Activated T-helper 1 cell treated with anti-CD3 and anti-CD28 coated beads, Interleukin-12 subunit alpha, Interleukin-12 subunit beta, Interleukin-2, Interleukin-4 antibody, amounts not matched to agents 30 ng/mL and 10 ng/mL and 1 ng/mL, durations not matched to agents 14 hours and 24 hours and 36 hours (primary cell): ENCODE measurements around the gene SPINT1. TPM values are rescaled to one million over a fixed set of nuclear protein-coding genes. Genes with fewer than 3 reads are reported as not detected.

Experiments
- DNase-seq: peaks from one replicate; pipeline ENCODE4 v3.0.0; 2021; ENCODE audit warnings: low spot score
- H3K27ac Mint-ChIP-seq: one replicate; pipeline ENCODE4 v1.8.0; 2021; ENCODE audit warnings: mild to moderate bottlenecking, mixed read lengths
- H3K27me3 Mint-ChIP-seq: one replicate; pipeline ENCODE4 v1.8.0; 2022; ENCODE audit warnings: mild to moderate bottlenecking, moderate library complexity, mixed read lengths; ENCODE audit not compliant: insufficient read depth
- H3K36me3 Mint-ChIP-seq: one replicate; pipeline ENCODE4 v1.8.0; 2021; ENCODE audit warnings: low read depth, mixed read lengths
- H3K4me1 Mint-ChIP-seq: one replicate; pipeline ENCODE4 v1.8.0; 2021; ENCODE audit warnings: low read depth, mixed read lengths
- H3K4me3 Mint-ChIP-seq: one replicate; pipeline ENCODE4 v1.8.0; 2021; ENCODE audit warnings: mild to moderate bottlenecking, moderate library complexity, mixed read lengths
- H3K9me3 Mint-ChIP-seq: one replicate; pipeline ENCODE4 v1.8.0; 2021; ENCODE audit warnings: mixed read lengths
- intact Hi-C: fragments of 100-400 bp; cut with micrococcal nuclease; formaldehyde crosslinking; loops from one replicate; pipeline ENCODE4 v1.15.1; 2024
- total RNA-seq: library from RNA; stranded (reverse); gene quantifications from 2 replicates; pipeline ENCODE4 v1.2.3, GENCODE V29; 2022

Gene SPINT1
- total RNA-seq, 1 donor from 2014 or later = 11.0 TPM

DNA sequence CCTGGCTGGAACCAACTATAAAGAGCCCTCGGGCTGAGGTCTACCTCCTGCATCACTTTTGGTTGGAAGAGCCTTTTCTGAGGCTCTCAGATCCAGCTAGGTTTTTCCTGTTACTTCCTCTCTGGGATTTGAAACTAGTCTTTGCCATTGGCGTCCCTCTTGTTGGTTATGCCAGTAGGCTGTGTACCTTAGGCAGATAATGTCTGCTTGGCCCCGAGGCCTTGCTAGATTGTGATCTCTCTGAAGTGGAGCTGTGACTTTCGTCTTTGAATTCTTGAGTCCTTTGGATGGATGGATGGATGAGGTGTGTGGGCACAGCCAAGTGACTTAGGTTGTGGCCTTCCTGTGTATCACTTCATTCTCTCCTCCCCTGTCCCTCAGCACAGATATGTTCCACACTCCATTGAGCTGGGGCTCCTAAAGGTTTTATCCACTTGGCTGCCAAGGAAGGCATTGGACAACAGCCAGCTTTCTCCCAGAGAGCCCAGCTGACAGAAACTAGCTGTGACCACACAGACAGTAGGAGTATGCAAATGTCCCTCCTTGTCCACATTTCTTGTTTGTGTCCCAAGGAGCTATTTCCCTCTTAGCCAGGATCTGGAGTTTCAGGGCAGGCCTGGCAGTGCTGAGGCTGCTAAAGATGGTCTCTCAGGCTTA is 28.7 kb upstream of the SPINT1 start:
- intact Hi-C loops = no loop called here
- no peak overlapping the region for H3K27ac Mint-ChIP-seq

GRCh38 chr15:40819048-40819447 is 24.8 kb upstream of the SPINT1 start:
- no peak overlapping the region for H3K27ac Mint-ChIP-seq
- no peaks in the 10 kb centered on the region for H3K9me3 Mint-ChIP-seq
- H3K27me3 Mint-ChIP-seq = no peaks in the 10 kb centered on the region
- peaks cover 3% of the 10 kb centered on the region for H3K4me1 Mint-ChIP-seq
- H3K4me3 Mint-ChIP-seq = no peak overlapping the region
- DNase-seq = no peak
- peaks cover 11% of the 10 kb centered on the region for H3K36me3 Mint-ChIP-seq
- intact Hi-C loops = no loop called here

More for the DNA sequence above, 28.7 kb upstream of the SPINT1 start:
- no peaks in the 10 kb centered on the region for H3K4me1 Mint-ChIP-seq
- H3K27me3 Mint-ChIP-seq = no peaks in the 10 kb centered on the region
- no peak overlapping the region for H3K4me3 Mint-ChIP-seq
- H3K36me3 Mint-ChIP-seq = peaks cover 26% of the 10 kb centered on the region
- no peaks in the 10 kb centered on the region for H3K9me3 Mint-ChIP-seq
- DNase-seq = no peak

DNA sequence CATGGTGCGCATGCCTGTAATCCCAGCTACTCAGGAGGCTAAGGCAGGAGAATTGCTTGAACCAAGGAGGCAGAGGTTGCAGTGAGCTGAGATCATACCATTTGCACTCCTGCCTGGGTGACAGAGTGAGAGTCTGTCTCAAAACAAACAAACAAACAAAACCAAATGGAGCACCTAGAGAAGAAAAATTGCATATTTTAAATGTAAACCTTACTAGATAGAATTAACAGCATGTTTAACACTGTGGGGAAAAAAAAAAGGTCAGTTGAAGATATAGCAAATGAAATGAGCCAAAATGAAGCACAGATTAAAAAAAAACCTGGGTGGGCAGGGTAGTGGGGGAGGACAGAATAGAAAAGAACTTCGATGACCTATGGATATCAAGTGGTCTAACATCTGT is 22.7 kb upstream of the SPINT1 start:
- H3K36me3 Mint-ChIP-seq = no peaks in the 10 kb centered on the region
- H3K4me1 Mint-ChIP-seq = peaks cover 4% of the 10 kb centered on the region
- H3K9me3 Mint-ChIP-seq = no peaks in the 10 kb centered on the region
- H3K27me3 Mint-ChIP-seq = no peaks in the 10 kb centered on the region
- no peak for DNase-seq
- intact Hi-C loops = no loop called here
- no peak overlapping the region for H3K4me3 Mint-ChIP-seq
- H3K27ac Mint-ChIP-seq = no peak overlapping the region

GRCh38 chr15:40823572-40824343 is 20.1 kb upstream of the SPINT1 start:
- Mint-ChIP-seq H3K27ac (no peak overlapping the region), H3K9me3 (no peaks in the 10 kb centered on the region), H3K27me3 (peaks cover 5% of the 10 kb centered on the region), H3K4me3 (no peak overlapping the region), H3K36me3 (no peaks in the 10 kb centered on the region), H3K4me1 (peaks cover 4% of the 10 kb centered on the region)
- intact Hi-C loops = no loop called here
- DNase-seq = no peak

GRCh38 chr15:40825661-40826422 is 18.0 kb upstream of the SPINT1 start:
- no peak for DNase-seq
- no peak overlapping the region for H3K4me3 Mint-ChIP-seq
- intact Hi-C loops = no loop called here
- peaks cover 4% of the 10 kb centered on the region for H3K4me1 Mint-ChIP-seq
- H3K9me3 Mint-ChIP-seq = no peaks in the 10 kb centered on the region
- H3K36me3 Mint-ChIP-seq = no peaks in the 10 kb centered on the region
- no peak overlapping the region for H3K27ac Mint-ChIP-seq
- H3K27me3 Mint-ChIP-seq = peaks cover 5% of the 10 kb centered on the region

DNA sequence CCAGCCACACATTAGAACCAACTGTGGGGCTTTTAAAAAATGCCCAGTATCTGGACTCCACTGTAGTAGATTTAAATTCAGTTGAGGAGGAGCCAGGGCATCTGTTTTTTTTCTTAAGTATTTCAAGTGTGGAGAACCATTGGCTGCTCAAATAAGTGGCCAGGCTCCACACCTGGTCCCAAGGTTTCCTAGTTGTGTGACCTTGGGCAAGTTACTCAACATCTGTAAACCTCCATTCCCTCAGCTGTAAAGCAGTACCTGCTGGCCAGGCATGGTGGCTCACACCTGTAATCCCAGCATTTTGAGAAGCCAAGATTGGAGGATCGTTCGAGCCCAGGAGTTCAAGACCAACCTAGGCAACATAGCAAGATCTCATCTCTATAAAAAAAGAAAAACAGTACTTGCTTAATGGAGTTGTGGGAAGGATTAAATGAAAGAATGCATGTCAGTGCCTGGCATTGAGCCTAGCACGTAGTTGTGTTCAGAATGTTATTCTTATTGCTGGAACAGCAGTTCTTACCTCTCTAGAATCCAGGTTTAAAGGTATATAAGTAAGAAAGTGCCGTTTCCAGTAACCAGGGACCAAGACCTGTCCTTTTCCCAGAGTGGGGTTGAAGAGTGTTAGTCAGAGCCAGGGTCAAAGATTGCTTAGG is 17.3 kb upstream of the SPINT1 start:
- DNase-seq = no peak
- no peaks in the 10 kb centered on the region for H3K36me3 Mint-ChIP-seq
- peaks cover 5% of the 10 kb centered on the region for H3K27me3 Mint-ChIP-seq
- intact Hi-C loops = no loop called here
- H3K27ac Mint-ChIP-seq = no peak overlapping the region
- peaks cover 4% of the 10 kb centered on the region for H3K4me1 Mint-ChIP-seq
- H3K9me3 Mint-ChIP-seq = no peaks in the 10 kb centered on the region
- no peak overlapping the region for H3K4me3 Mint-ChIP-seq

DNA sequence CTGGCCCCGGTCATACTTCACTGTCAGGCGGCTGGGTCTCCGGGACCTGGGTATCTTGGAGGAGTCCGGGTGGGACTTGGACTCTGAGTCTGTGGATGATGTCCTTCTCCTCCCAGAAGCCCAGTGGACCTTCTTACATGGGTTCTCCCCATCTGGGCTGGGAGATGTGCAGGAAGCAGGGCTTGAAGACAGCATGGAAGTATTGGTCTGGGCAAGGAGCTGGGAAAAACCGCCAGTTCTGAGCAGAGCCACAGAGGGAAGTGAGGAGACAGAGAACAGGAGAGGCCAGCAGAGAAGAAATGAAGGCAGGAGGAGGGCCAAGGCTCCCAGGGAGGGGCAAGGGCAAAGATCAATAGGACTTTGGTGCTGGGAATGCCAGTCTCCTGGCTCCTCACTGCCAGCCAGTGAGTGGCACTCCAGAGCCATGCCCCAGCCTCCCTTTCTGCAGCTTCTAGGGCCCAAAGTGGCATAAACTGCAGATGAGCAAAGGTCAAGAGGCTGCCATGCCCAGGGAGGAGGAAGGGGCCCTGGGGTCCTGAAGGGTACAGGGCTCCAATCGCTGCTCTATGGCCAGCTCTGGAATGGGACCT is 15.3 kb upstream of the SPINT1 start, which contains the start of gene PPP1R14D:
Gene PPP1R14D (minus strand): TSS at position 262 of the 590 bp plus-strand sequence. CDS start 67 bp downstream, at position 195.
- H3K27me3 Mint-ChIP-seq = peaks cover 5% of the 10 kb centered on the region
- DNase-seq = no peak
- no peaks in the 10 kb centered on the region for H3K36me3 Mint-ChIP-seq
- no peak within 1 kb of the TSS for H3K27ac Mint-ChIP-seq
- no peak within 1 kb of the TSS for H3K4me3 Mint-ChIP-seq
- no peaks in the 10 kb centered on the region for H3K9me3 Mint-ChIP-seq
- peaks cover 4% of the 10 kb centered on the region for H3K4me1 Mint-ChIP-seq
- intact Hi-C loops = no loop called here

- H3K36me3 Mint-ChIP-seq = no peaks in the 10 kb centered on the region
- H3K4me1 Mint-ChIP-seq = peaks cover under 1% of the 10 kb centered on the region
- peaks cover 5% of the 10 kb centered on the region for H3K27me3 Mint-ChIP-seq
- no peak for DNase-seq
- H3K4me3 Mint-ChIP-seq = no peak overlapping the region
- H3K9me3 Mint-ChIP-seq = no peaks in the 10 kb centered on the region
- no peak overlapping the region for H3K27ac Mint-ChIP-seq
- intact Hi-C loops = no loop called here
Measured at GRCh38 chr15:40829115-40829514, 14.7 kb upstream of the SPINT1 start.

DNA sequence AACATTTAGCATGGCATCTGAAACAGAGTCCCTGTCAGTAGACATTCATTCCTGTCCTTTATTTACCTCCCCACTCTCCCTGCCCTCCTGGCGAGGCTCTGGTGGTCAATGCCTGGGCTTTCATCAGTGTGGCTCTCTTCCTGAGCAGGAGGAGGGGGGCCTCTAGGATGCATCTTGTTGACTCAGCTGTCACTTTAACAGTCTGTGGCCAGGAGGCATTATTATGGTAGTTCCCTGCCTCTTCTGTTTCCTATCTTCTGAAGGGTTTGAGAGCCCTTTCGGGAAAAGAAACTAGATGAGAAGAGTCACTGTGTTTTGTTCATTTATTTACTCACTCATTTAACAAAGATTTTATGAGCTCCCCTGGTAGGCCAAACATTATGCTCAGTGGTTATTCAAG is 13.0 kb upstream of the SPINT1 start:
- Mint-ChIP-seq H3K4me3 (no peak overlapping the region), H3K27me3 (peaks cover 5% of the 10 kb centered on the region), H3K27ac (no peak overlapping the region), H3K4me1 (no peaks in the 10 kb centered on the region), H3K9me3 (no peaks in the 10 kb centered on the region), H3K36me3 (no peaks in the 10 kb centered on the region)
- intact Hi-C loops = no loop called here
- DNase-seq = no peak

- Mint-ChIP-seq H3K4me1 (no peaks in the 10 kb centered on the region), H3K9me3 (no peaks in the 10 kb centered on the region), H3K36me3 (no peaks in the 10 kb centered on the region)
Measured at GRCh38 chr15:40831861-40832260, 12.0 kb upstream of the SPINT1 start.

GRCh38 chr15:40832903-40833302 is 10.9 kb upstream of the SPINT1 start:
- H3K36me3 Mint-ChIP-seq = no peaks in the 10 kb centered on the region
- H3K27ac Mint-ChIP-seq = no peak overlapping the region
- DNase-seq = no peak
- no peaks in the 10 kb centered on the region for H3K4me1 Mint-ChIP-seq
- H3K27me3 Mint-ChIP-seq = peaks cover 2% of the 10 kb centered on the region
- intact Hi-C loops = no loop called here
- no peaks in the 10 kb centered on the region for H3K9me3 Mint-ChIP-seq
- no peak overlapping the region for H3K4me3 Mint-ChIP-seq

More at GRCh38 chr15:40831861-40832260, 12.0 kb upstream of the SPINT1 start:
- intact Hi-C loops = no loop called here
- Mint-ChIP-seq H3K4me3 (no peak overlapping the region), H3K27ac (no peak overlapping the region), H3K27me3 (peaks cover 5% of the 10 kb centered on the region)
- no peak for DNase-seq

DNA sequence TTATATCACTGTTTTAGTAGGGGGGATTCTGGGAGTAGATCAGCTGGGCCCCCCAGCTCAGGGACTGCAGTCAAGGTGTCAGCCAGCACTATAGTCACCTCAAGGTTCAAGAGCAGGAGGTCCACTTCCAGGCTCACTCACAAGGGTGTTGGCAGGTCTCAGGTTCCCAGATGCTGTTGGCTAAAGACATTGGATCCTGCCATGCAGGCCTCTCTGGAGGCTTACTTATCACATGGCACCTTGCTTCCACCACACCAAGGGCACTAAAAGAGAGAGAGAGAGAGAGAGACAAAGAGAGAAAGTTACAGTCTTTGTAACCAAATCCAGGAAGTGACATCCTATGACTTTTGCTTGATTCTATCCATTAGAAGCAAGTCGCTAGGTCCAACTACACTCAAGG is 7.8 kb upstream of the SPINT1 start:
- no peak for DNase-seq
- H3K27ac Mint-ChIP-seq = no peak overlapping the region
- H3K9me3 Mint-ChIP-seq = no peaks in the 10 kb centered on the region
- intact Hi-C loops = no loop called here
- no peaks in the 10 kb centered on the region for H3K36me3 Mint-ChIP-seq
- peaks cover 2% of the 10 kb centered on the region for H3K27me3 Mint-ChIP-seq
- no peak overlapping the region for H3K4me3 Mint-ChIP-seq
- no peaks in the 10 kb centered on the region for H3K4me1 Mint-ChIP-seq
